Naive B cell (primary cell): ENCODE measurements around the gene PCED1B. TPM values are rescaled to one million over a fixed set of nuclear protein-coding genes. Genes with fewer than 3 reads are reported as not detected.
"Not testable (repeated sequence)": the region's sequence is repeated elsewhere in the genome, so short reads cannot be mapped to it uniquely, and the experiment has no call there.

ENCODE experiments used
- ATAC-seq, 2 donors: fragments of 150-1000 bp; cut with Tn5 transposase; 2 replicates each; pipeline ENCODE4 v1.10.0; 2021; ENCODE audit warnings: low read depth in 2 of 2, mild to moderate bottlenecking in 2 of 2, moderate library complexity in 2 of 2
- DNase-seq: peaks from one replicate; pipeline ENCODE4 v3.0.0; 2022
- H3K27ac Mint-ChIP-seq, 6 donors: one replicate each; pipeline ENCODE4 v1.8.0; 2020 to 2022; ENCODE audit warnings: mild to moderate bottlenecking in 6 of 6, mixed read lengths in 6 of 6, moderate library complexity in 5 of 6, inconsistent platforms in 2 of 6
- H3K27me3 Mint-ChIP-seq, 3 donors: one replicate each; pipeline ENCODE4 v1.8.0; 2021 to 2022; ENCODE audit warnings: mixed read lengths in 3 of 3, mild to moderate bottlenecking in 1 of 3
- H3K36me3 Mint-ChIP-seq, 2 donors: one replicate each; pipeline ENCODE4 v1.8.0; 2020 to 2022; ENCODE audit warnings: mixed read lengths in 2 of 2, inconsistent platforms in 1 of 2, mild to moderate bottlenecking in 1 of 2
- H3K4me1 Mint-ChIP-seq, 3 donors: one replicate each; pipeline ENCODE4 v1.8.0; 2020 to 2022; ENCODE audit warnings: mixed read lengths in 3 of 3, inconsistent platforms in 1 of 3, mild to moderate bottlenecking in 1 of 3, moderate library complexity in 1 of 3
- H3K4me3 Mint-ChIP-seq, 8 donors: one replicate each; pipeline ENCODE4 v1.8.0; 2020 to 2022; ENCODE audit warnings: mild to moderate bottlenecking in 8 of 8, mixed read lengths in 8 of 8, moderate library complexity in 8 of 8, inconsistent platforms in 2 of 8
- H3K9me3 Mint-ChIP-seq, 7 donors: one replicate each; pipeline ENCODE4 v1.8.0; 2020 to 2022; ENCODE audit warnings: mixed read lengths in 7 of 7, mild to moderate bottlenecking in 5 of 7, inconsistent platforms in 2 of 7, moderate library complexity in 1 of 7
- polyA plus RNA-seq, 6 donors: library from polyadenylated mRNA; unstranded; fragments of 300-500 nt; fragmentation: Illumina TruSeq; gene quantifications; one replicate each; pipeline ENCODE4 v1.2.3, GENCODE V29; 2021; ENCODE audit warnings: low read depth in 6 of 6

Gene PCED1B, protein sequence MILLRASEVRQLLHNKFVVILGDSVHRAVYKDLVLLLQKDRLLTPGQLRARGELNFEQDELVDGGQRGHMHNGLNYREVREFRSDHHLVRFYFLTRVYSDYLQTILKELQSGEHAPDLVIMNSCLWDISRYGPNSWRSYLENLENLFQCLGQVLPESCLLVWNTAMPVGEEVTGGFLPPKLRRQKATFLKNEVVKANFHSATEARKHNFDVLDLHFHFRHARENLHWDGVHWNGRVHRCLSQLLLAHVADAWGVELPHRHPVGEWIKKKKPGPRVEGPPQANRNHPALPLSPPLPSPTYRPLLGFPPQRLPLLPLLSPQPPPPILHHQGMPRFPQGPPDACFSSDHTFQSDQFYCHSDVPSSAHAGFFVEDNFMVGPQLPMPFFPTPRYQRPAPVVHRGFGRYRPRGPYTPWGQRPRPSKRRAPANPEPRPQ
- 10 to 100 TPM in 3 of 6 donors, 1 to 10 TPM in 3; 8.2 to 17.4 (median 11.0) TPM for polyA plus RNA-seq

GRCh38 chr12:47079468-47079980 lies at the start of gene PCED1B, which contains the start of gene AMIGO2:
PCED1B (plus strand) TSS chr12:47079621; CDS start chr12:47235064, 155,443 bp downstream.
AMIGO2 (minus strand) TSS chr12:47079959; CDS start chr12:47079002, 957 bp downstream.
- ATAC-seq: peak; percentile 59 to 62
- H3K36me3 Mint-ChIP-seq: peaks cover 0 to 8% of the 10 kb centered on the region in 2 donors

DNA sequence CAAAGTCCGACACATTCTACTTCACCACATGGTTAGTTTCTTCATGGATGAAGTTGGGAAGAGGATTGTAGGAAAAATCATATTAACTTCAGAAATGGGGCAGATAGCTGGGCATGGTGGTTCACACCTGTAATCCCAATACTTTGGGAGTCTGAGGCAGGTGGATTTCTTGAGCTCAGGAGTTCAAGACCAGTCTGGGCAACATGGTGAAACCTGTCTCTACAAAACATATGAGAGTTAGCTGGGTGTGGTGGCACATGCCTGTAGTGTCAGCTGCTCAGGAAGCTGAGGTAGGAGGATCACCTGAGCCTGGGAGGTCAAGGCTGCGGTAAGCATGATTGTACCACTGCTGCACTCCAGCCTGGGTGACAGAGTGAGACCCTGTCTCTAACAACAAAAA lies 49.5 kb upstream of the PCED1B start:
- ATAC-seq (no peak), DNase-seq (no peak)
- Mint-ChIP-seq H3K27ac (peak overlapping the region in 1 of 6 donors; percentile 67), H3K9me3 (no peaks in the 10 kb centered on the region), H3K36me3 (no peaks in the 10 kb centered on the region), H3K4me1 (peaks cover 0 to 9% (median 4%) of the 10 kb centered on the region in 3 donors), H3K27me3 (peaks cover 7 to 9% (median 8%) of the 10 kb centered on the region in 3 donors), H3K4me3 (no peak overlapping the region)

More at GRCh38 chr12:47079468-47079980, at the start of gene PCED1B, which contains the start of gene AMIGO2:
- H3K4me3 Mint-ChIP-seq: peak within 1 kb of the TSS; percentile 92 to 99 (median 97)
- DNase-seq: peak; percentile 44
- no peaks in the 10 kb centered on the region for H3K27me3 Mint-ChIP-seq
- H3K9me3 Mint-ChIP-seq: no peaks in the 10 kb centered on the region
- H3K4me1 Mint-ChIP-seq: peaks cover 28 to 65% (median 41%) of the 10 kb centered on the region in 3 donors
- H3K27ac Mint-ChIP-seq: peak within 1 kb of the TSS; percentile 90 to 96 (median 94)

DNA sequence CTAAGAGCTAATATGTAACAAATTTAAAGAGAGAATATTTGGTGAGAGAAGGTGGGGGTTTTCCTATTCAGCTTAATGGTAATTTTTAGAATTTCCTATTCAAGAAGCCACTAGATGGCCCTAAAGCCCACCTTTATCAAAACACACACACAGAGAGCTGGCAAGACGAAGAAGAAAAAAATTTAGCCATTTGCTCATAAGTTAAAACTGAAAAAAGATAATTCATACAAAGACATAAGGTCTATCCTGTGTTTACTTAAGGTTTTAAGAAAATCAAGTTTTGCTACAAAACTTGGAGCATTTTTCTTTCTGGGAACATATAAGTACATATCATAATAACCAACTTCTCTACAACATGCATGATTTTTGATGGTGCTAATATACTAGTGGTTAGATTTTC lies 46.8 kb upstream of the PCED1B start:
- no peaks in the 10 kb centered on the region for H3K9me3 Mint-ChIP-seq
- H3K27ac Mint-ChIP-seq: no peak overlapping the region
- H3K36me3 Mint-ChIP-seq: no peaks in the 10 kb centered on the region
- H3K4me3 Mint-ChIP-seq: no peak overlapping the region
- H3K27me3 Mint-ChIP-seq: no peaks in the 10 kb centered on the region
- peaks cover 0 to 9% (median 4%) of the 10 kb centered on the region in 3 donors for H3K4me1 Mint-ChIP-seq
- ATAC-seq (peak; percentile 74 to 84), DNase-seq (peak; percentile 55)

GRCh38 chr12:47033081-47033480 lies 46.3 kb upstream of the PCED1B start:
- Mint-ChIP-seq H3K36me3 (no peaks in the 10 kb centered on the region), H3K4me3 (no peak overlapping the region), H3K27me3 (no peaks in the 10 kb centered on the region), H3K27ac (no peak overlapping the region), H3K9me3 (no peaks in the 10 kb centered on the region), H3K4me1 (peaks cover 0 to 9% (median 4%) of the 10 kb centered on the region in 3 donors)
- DNase-seq (no peak), ATAC-seq (no peak)

- Mint-ChIP-seq H3K27ac (no peak overlapping the region), H3K9me3 (no peaks in the 10 kb centered on the region), H3K4me1 (peaks cover 0 to 9% (median 4%) of the 10 kb centered on the region in 3 donors), H3K4me3 (no peak overlapping the region), H3K36me3 (no peaks in the 10 kb centered on the region), H3K27me3 (no peaks in the 10 kb centered on the region)
- DNase-seq (no peak), ATAC-seq (no peak)
Measured at GRCh38 chr12:47033789-47034555, 45.4 kb upstream of the PCED1B start.

GRCh38 chr12:47034661-47035060 lies 44.8 kb upstream of the PCED1B start:
- Mint-ChIP-seq H3K4me1 (peaks cover 0 to 9% (median 4%) of the 10 kb centered on the region in 3 donors), H3K27me3 (peaks cover 0 to 2% (median 0%) of the 10 kb centered on the region in 3 donors), H3K4me3 (no peak overlapping the region), H3K27ac (no peak overlapping the region), H3K36me3 (no peaks in the 10 kb centered on the region), H3K9me3 (no peaks in the 10 kb centered on the region)
- DNase-seq (no peak), ATAC-seq (no peak)

- Mint-ChIP-seq H3K36me3 (no peaks in the 10 kb centered on the region), H3K4me3 (no peak overlapping the region), H3K27me3 (peaks cover 0 to 4% (median 0%) of the 10 kb centered on the region in 3 donors), H3K4me1 (peaks cover 0 to 9% (median 4%) of the 10 kb centered on the region in 3 donors), H3K9me3 (no peaks in the 10 kb centered on the region), H3K27ac (no peak overlapping the region)
- ATAC-seq (no peak), DNase-seq (no peak)
Measured at GRCh38 chr12:47035484-47035883, 43.9 kb upstream of the PCED1B start.

- ATAC-seq: no peak
- Mint-ChIP-seq H3K27ac (no peak overlapping the region), H3K4me1 (peaks cover 0 to 1% (median 0%) of the 10 kb centered on the region in 3 donors), H3K9me3 (peaks cover 0 to 2% (median 0%) of the 10 kb centered on the region in 7 donors), H3K36me3 (no peaks in the 10 kb centered on the region), H3K27me3 (peaks cover 0 to 4% (median 0%) of the 10 kb centered on the region in 3 donors), H3K4me3 (no peak overlapping the region)
- DNase-seq: no peak
Measured at GRCh38 chr12:47038270-47038748, 41.1 kb upstream of the PCED1B start.

DNA sequence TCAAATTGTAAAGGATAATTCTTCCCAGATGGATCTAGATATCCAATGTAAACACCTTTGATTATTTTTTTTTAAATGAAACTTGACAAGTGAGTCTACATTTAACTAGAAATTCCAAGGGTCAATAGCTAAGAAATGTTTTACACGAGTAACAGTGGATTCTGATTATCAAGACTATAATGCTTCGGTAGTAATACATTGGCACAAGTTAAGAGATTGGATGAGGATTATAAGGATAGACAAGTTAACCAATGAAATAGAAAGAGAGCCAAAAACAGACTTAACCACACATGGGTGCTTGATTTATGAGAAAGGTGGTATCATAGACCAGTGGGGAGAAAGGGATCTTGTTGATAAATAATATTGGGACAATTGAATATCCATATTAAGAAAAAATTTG lies 40.3 kb upstream of the PCED1B start:
- Mint-ChIP-seq H3K4me1 (no peaks in the 10 kb centered on the region), H3K27ac (no peak overlapping the region), H3K27me3 (peaks cover 0 to 4% (median 0%) of the 10 kb centered on the region in 3 donors), H3K9me3 (peaks cover 0 to 2% (median 0%) of the 10 kb centered on the region in 7 donors), H3K4me3 (no peak overlapping the region), H3K36me3 (no peaks in the 10 kb centered on the region)
- no peak for DNase-seq
- ATAC-seq: no peak

DNA sequence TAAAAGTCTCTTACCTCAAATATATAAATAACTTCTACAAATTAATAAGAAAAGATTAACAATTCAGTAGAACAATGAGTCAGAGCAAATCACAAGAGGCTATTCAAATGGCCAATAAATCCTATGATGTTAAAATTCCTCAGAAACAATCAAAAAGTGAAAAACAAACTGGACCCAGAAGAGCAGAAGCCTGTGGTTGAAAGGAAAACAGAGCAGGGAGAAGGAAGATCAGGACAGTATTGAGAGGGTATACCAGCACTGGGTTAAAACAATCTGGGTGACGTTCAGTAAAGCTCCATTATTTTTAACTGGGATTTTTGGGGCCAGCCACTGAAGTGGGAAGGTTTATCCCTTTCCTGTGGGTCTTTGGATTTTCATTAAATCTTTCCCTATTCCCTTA lies 39.7 kb upstream of the PCED1B start:
- Mint-ChIP-seq H3K4me3 (no peak overlapping the region), H3K36me3 (no peaks in the 10 kb centered on the region), H3K4me1 (no peaks in the 10 kb centered on the region), H3K9me3 (peaks cover 0 to 2% (median 0%) of the 10 kb centered on the region in 7 donors), H3K27me3 (peaks cover 0 to 4% (median 0%) of the 10 kb centered on the region in 3 donors), H3K27ac (no peak overlapping the region)
- DNase-seq: no peak
- ATAC-seq: no peak

GRCh38 chr12:47041327-47041726 lies 38.1 kb upstream of the PCED1B start:
- ATAC-seq (no peak), DNase-seq (no peak)
- peaks cover 0 to 4% (median 0%) of the 10 kb centered on the region in 3 donors for H3K27me3 Mint-ChIP-seq
- H3K4me3 Mint-ChIP-seq: no peak overlapping the region
- H3K9me3 Mint-ChIP-seq: peaks cover 0 to 2% (median 0%) of the 10 kb centered on the region in 7 donors
- no peaks in the 10 kb centered on the region for H3K4me1 Mint-ChIP-seq
- H3K36me3 Mint-ChIP-seq: no peaks in the 10 kb centered on the region
- peak overlapping the region in 1 of 6 donors; percentile 21 for H3K27ac Mint-ChIP-seq

DNA sequence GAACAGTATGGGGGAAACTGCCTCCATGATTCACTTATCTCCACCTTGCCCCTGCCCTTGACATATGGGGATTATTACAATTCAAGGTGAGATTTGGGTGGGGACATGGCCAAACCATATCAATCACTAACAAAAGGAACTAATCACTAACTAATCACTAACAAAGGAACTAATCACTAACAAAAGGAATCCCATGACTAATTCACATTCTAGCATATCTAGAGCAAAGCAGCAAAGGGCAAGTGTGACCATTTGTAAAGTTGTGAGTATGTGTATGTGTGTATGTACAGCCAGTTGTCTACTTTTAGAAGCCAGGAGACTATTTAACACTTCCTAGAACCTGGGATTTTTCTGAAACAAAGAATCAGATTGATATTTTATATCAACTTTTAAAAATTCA lies 30.9 kb upstream of the PCED1B start:
- H3K27me3 Mint-ChIP-seq: no peaks in the 10 kb centered on the region
- no peak overlapping the region for H3K4me3 Mint-ChIP-seq
- H3K36me3 Mint-ChIP-seq: peaks cover 10 to 28% of the 10 kb centered on the region in 2 donors
- ATAC-seq (no peak), DNase-seq (no peak)
- no peaks in the 10 kb centered on the region for H3K4me1 Mint-ChIP-seq
- H3K27ac Mint-ChIP-seq: no peak overlapping the region
- peaks cover 10 to 19% (median 17%) of the 10 kb centered on the region in 7 donors for H3K9me3 Mint-ChIP-seq

GRCh38 chr12:47051291-47051690 lies 28.1 kb upstream of the PCED1B start:
- ATAC-seq: peak in 1 of 2 donors; percentile 30
- not testable (repeated sequence) for DNase-seq, H3K27me3 Mint-ChIP-seq, H3K4me3 Mint-ChIP-seq, H3K4me1 Mint-ChIP-seq, H3K27ac Mint-ChIP-seq
- H3K36me3 Mint-ChIP-seq: peaks cover 11 to 30% of the 10 kb centered on the region in 2 donors
- H3K9me3 Mint-ChIP-seq: peaks cover 10 to 22% (median 19%) of the 10 kb centered on the region in 7 donors
